Gastroesophageal sphincter (tissue), 3 donors: ENCODE data around the gene COBLL1.

Experiments
- CTCF ChIP-seq, 4 experiments: fragments of 200-600 bp in 2 of 4; fragments of 450-650 bp in 2 of 4; sonication (generic) in 1 of 4; IDR thresholded peaks; one replicate each; pipeline ENCODE4 v1.5.1; 2017 to 2019; ENCODE audit warnings: antibody characterized with exemption in 4 of 4, mild to moderate bottlenecking in 2 of 4, moderate library complexity in 2 of 4
- EP300 ChIP-seq: sonication (generic); formaldehyde crosslinking; IDR thresholded peaks from one replicate; pipeline ENCODE4 v1.6.1; 2017; ENCODE audit warnings: antibody characterized with exemption, mild to moderate bottlenecking
- POLR2A ChIP-seq, 2 donors: fragments of 450-650 bp; IDR thresholded peaks; one replicate each; pipeline ENCODE4 v1.6.1; 2017; ENCODE audit warnings: antibody characterized with exemption in 2 of 2, mild to moderate bottlenecking in 2 of 2, moderate library complexity in 1 of 2
- POLR2AphosphoS5 ChIP-seq: sonication (generic); formaldehyde crosslinking; IDR thresholded peaks from one replicate; pipeline ENCODE4 v1.6.1; 2017; ENCODE audit warnings: antibody characterized with exemption

GRCh38 chr2:164770421-164770916 is 71.2 kb downstream of the COBLL1 start:
- TF ChIP-seq CTCF (IDR thresholded peaks at IDR 0.05), result no peak
- no peak for TF ChIP-seq POLR2AphosphoS5
- TF ChIP-seq EP300, result no peak
- TF ChIP-seq POLR2A (IDR thresholded peaks at IDR 0.05), result no peak
